Mesenteric fat pad (tissue), 1 donor: ENCODE data around the gene CASKIN1. TPM values are rescaled to one million over a fixed set of nuclear protein-coding genes. Genes with fewer than 3 reads are reported as not detected.
A peak's percentile ranks its signal among the peaks of the same experiment; 100 is the strongest.
"Not testable (repeated sequence)": the region's sequence is repeated elsewhere in the genome, so short reads cannot be mapped to it uniquely, and the experiment has no call there.

Experiments used
- DNase-seq: peaks from one replicate; pipeline ENCODE4 v3.0.0-alpha.2; 2020; ENCODE audit warnings: low spot score
- microRNA-seq: library from miRNA; unstranded; fragments of <30 nt; microRNA quantifications from one replicate; pipeline ENCODE4 v1.2.0, GENCODE V29; 2020; ENCODE audit warnings: borderline number of aligned reads
- total RNA-seq: library from RNA; stranded (reverse); fragmentation: NEBNext Ultra II Directional; extraction: Animal tissue kit (Norgen Biotek cat#: 25700); gene quantifications from one replicate; pipeline ENCODE4 v1.2.1, GENCODE V29; 2021
- donor health status: DM: yes; HTN: yes; CAD: no.

The CASKIN1 gene
- total RNA-seq, 1 donor from 2014 or later, result 0.06 TPM

DNA sequence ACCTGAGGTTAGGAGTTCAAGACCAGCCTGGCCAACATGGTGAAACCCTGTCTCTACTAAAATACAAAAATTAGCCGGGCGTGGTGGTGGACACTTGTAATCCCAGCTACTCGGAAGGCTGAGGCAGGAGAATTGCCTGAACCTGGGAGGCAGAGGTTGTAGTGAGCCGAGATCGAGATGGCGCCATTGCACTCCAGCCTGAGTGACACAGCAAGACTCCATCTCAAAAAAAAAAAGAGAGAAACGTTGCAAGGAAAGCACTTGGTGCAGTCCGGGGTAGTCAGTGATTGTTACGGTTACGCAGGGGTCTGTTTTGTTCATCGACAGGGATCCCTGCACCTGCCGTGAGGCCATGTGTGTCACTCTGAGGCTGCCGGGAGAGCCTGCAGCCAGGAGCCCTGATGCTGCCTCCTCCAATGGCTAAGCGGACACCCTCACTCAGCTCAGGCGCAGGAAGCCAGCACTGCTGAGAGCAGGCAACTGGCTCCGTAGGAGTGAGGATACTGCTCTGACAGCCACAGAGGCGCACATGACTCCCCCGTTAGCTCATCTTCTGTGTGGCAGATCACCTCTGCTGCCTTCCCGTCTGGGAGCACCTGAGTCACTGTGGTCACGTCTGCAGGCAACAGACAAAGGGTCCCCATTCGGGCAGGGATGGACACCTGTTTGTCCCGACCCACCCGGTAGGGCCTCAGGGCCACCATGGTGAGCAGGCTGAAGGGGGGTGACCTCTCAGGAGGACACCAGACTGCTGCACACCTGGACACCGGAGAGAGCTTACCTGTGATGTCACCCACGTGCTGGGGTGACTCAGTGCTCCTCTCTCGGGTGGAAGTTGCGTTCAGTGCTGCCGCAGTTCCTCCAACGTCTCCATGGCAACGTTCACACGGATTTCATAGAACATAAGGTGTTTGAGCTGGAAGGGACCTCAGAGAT is 53.2 kb downstream of the CASKIN1 start:
- no peak for DNase-seq

DNA sequence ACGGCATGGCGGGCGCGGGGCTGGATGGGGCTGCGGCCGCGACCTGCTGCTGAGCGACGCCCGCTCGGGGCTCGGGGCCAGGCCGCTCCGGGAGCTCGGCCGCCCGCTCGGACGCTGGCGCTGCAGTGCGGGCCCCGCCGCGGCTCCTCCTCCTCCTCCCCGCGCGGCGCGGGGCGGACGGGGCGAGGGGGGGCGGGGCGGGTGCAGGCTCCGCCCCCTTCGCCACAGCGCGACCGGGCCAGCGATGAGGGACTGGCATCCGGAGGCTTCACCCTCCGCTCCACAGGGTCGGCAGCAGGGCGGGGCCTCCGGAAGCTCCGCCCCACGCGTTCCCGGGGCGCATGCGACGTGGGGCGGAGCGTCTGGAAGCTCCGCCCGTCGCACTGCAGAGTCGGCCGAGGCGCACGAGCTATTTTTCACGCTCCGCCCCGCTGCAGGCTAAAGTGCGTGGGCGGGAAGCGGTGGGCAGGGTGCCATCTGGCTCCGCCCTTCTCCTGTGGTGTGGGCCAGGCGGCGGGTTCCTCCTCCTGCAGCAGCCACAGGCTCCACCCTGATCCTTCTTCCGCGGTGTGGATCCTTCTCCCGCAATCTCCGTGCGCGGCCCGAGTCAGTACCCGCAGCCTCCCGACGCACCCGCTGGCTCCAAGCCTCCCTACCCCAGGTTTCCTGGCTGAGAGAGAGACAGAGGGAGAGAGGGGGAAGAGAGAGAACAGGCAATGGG is 60.5 kb downstream of the CASKIN1 start, which contains the start of gene PKD1:
Gene PKD1 (minus strand): TSS at position 129 of the 721 bp plus-strand sequence. CDS start 209 bp downstream, outside the sequence.
- peak; percentile 99 for DNase-seq

DNA sequence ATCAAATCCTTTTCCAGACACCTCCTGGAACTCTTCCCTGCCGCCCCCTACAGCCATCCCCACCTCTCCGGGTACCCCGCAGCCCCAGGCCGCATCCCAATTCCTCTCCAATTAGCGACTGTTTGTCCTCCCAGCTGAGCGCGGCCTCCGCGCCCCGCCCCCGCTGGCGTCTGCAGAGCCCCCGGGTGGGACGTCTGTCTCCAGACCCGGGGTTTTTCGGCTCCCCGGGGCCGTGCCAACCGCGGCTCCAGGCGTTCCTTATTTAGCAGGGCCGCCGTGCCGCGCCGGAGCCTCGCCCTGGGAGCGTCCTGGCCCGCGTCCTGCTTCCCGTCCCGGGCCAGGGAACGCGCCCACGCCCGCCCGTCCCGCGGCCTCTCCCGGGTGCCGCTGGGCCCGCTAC is 61.3 kb downstream of the CASKIN1 start:
- DNase-seq, result not testable (repeated sequence)

- DNase-seq, result not testable (repeated sequence)
Measured at GRCh38 chr16:2133797-2134196, 62.6 kb downstream of the CASKIN1 start.

DNA sequence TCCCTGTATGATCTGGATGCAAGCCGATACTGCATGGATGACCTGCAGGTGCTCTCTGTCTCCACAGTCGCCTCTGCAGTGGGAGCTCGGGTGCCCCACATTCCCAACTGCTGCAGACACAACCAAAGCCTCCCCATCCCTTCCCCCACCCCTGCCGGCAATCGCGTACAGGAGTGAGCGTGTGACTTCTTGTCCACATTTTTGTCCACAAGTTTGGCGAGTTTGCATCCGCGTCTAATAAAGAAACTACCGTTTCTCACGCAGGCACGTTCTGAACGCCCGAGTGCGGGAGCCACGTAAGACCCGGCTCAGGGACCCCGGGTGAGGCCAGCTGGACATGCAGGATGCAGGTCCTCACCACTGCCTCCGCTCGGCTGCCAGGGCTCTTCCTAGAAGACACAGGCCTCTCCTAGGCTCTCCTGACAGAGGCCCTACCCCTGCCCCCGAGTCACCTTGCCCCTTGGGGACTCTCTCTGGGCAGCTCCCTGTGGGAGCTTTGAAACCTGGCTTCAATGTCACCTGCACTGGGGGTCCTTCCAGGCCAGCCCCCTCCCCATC is 66.4 kb downstream of the CASKIN1 start:
- DNase-seq, result not testable (repeated sequence)

DNA sequence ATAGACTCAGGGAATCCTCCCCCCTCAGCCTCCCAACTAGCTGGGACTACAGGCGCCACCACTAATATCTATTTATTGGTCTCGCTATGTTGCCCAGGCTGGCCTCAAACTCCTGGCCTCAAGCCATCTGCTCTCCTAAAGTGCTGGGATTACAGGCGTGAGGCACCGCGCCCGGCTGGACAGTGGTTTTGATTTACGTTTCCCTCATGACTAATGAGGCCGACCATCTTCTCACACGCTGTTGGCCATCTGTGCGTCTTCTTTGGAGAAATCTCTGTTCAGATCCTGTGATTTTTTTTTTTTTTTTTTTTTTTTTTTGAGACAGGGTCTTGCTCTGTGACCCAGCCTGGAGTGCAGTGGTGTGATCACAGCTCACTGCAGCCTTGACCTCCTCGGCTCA is 67.2 kb downstream of the CASKIN1 start:
- not testable (repeated sequence) for DNase-seq

DNA sequence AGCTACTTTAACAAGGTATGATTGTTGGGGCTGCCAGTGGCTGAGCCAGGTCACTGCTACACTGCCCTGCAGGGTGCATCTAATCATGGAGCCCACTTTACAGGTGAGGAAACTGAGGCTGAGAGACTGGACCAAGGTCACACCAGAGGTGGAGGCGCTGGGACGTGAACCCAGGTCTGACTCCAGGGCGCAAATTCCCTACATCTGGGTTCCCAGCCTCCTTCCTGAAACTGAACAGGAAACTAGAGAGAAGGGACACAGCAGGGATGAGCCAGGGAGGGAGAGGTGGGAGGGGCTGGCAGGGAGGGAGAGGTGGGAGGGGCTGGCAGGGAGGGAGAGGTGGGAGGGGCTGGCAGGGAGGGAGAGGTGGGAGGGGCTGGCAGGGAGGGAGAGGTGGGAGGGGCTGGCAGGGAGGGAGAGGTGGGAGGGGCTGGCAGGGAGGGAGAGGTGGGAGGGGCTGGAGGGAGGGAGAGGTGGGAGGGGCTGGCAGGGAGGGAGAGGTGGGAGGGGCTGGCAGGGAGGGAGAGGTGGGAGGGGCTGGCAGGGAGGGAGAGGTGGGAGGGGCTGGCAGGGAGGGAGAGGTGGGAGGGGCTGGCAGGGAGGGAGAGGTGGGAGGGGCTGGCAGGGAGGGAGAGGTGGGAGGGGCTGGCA is 68.7 kb downstream of the CASKIN1 start:
- not testable (repeated sequence) for DNase-seq

Small RNA genes lying within 50 kb of the gene (microRNA-seq; reads per million reads assigned to microRNA genes)
- gene MIR3180-5 (not detected), gene MIR4516 (not detected)

Other genes starting within 250 kb of the CASKIN1 start
- gene RPL3L, start 241.9 kb downstream of the CASKIN1 start, total RNA-seq, result not detected
- gene NDUFB10, start 237.1 kb downstream of the CASKIN1 start, total RNA-seq, result 126 TPM
- gene RPS2, start 231.8 kb downstream of the CASKIN1 start, total RNA-seq, result 1,385 TPM
- not detected for gene RNF151, start 229.7 kb downstream of the CASKIN1 start, total RNA-seq
- 26.5 TPM for gene TBL3, start 224.6 kb downstream of the CASKIN1 start, total RNA-seq
- gene NOXO1, start 215.1 kb downstream of the CASKIN1 start, total RNA-seq, result not detected
- 15.7 TPM for gene GFER, start 212.4 kb downstream of the CASKIN1 start, total RNA-seq
- gene SYNGR3, start 206.6 kb downstream of the CASKIN1 start, total RNA-seq, result not detected
- 50.5 TPM for gene ZNF598, start 186.8 kb downstream of the CASKIN1 start, total RNA-seq
- gene NPW, start 176.8 kb downstream of the CASKIN1 start, total RNA-seq, result 0.58 TPM
- 238 TPM for gene NHERF2, start 169.7 kb downstream of the CASKIN1 start, total RNA-seq
- gene NTHL1, start 148.8 kb downstream of the CASKIN1 start, total RNA-seq, result 9.9 TPM
- gene TSC2, start 148.6 kb downstream of the CASKIN1 start, total RNA-seq, result 88.3 TPM
- gene PKD1, start 60.7 kb downstream of the CASKIN1 start, total RNA-seq, result 99.4 TPM
- not detected for gene RAB26, start 48.0 kb downstream of the CASKIN1 start, total RNA-seq
- gene TRAF7, start 40.8 kb downstream of the CASKIN1 start, total RNA-seq, result 63.5 TPM
- gene MLST8, start 8.8 kb upstream of the CASKIN1 start, total RNA-seq, result 21.9 TPM
- gene BRICD5, start 14.3 kb upstream of the CASKIN1 start, total RNA-seq, result 2.9 TPM
- gene PGP, start 18.2 kb upstream of the CASKIN1 start, total RNA-seq, result 11.8 TPM
- gene E4F1, start 27.0 kb upstream of the CASKIN1 start, total RNA-seq, result 15.1 TPM
- gene DNASE1L2, start 39.8 kb upstream of the CASKIN1 start, total RNA-seq, result 0.39 TPM
- gene ECI1, start 55.0 kb upstream of the CASKIN1 start, total RNA-seq, result 44.4 TPM
- 123 TPM for gene RNPS1, start 71.5 kb upstream of the CASKIN1 start, total RNA-seq
- 19.5 TPM for gene ABCA3, start 144.1 kb upstream of the CASKIN1 start, total RNA-seq
- 3.9 TPM for gene CCNF, start 232.8 kb upstream of the CASKIN1 start, total RNA-seq